ENCODE data around the gene RTCA.
"Not testable (repeated sequence)": the region's sequence is repeated elsewhere in the genome, so short reads cannot be mapped to it uniquely, and the experiment has no call there.

The RTCA gene

DNA sequence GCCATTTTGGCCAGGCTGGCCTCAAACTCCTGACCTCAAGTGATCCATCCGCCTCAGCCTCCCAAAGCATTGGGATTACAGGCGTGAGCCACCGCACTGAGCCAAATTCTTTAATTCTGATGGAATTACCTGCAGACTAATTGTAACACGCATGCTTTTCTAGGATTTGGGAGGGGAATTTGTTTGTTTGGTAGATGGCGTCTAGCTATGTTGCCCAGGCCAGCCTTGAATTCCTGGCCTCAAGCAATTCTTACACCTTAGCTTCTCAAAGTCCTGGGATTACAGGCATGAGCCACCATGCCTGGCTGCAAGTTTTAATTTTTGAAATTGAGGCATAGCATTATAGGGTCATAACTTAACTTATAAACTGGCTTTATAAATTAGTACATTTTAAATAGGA is 18.6 kb downstream of the RTCA start:
- no peak overlapping the region for H3K27ac ChIP-seq (ENCODE audit: low read length)
- no peaks in the 10 kb centered on the region for H3K27me3 ChIP-seq (ENCODE audit: control insufficient read depth, insufficient read depth, low read length)
- DNase-seq (ENCODE audit: low read depth, low spot score): no peak
- no CpG with 5 or more reads among the region's 5 CpGs for WGBS (ENCODE audit: insufficient coverage, insufficient read length)
- H3K4me3 ChIP-seq (ENCODE audit: low read length): no peak overlapping the region
- no peaks in the 10 kb centered on the region for H3K9me3 ChIP-seq (ENCODE audit: control insufficient read depth, insufficient read depth, low read length)
- 0 out of 2 replicates have a peak, but pooled peaks cover 3% of the 10 kb centered on the region for H3K36me3 ChIP-seq (ENCODE audit: control insufficient read depth, insufficient read depth, low read length)
- H3K4me1 ChIP-seq (ENCODE audit: control insufficient read depth, insufficient read depth, low read length): no peaks in the 10 kb centered on the region

GRCh38 chr1:100287162-100287561 is 21.1 kb downstream of the RTCA start:
- Histone ChIP-seq H3K36me3 (ENCODE audit: control insufficient read depth, insufficient read depth, low read length) (0 out of 2 replicates have a peak, but pooled peaks cover 3% of the 10 kb centered on the region), H3K4me3 (ENCODE audit: low read length) (no peak overlapping the region), H3K27ac (ENCODE audit: low read length) (no peak overlapping the region), H3K9me3 (ENCODE audit: control insufficient read depth, insufficient read depth, low read length) (no peaks in the 10 kb centered on the region), H3K27me3 (ENCODE audit: control insufficient read depth, insufficient read depth, low read length) (no peaks in the 10 kb centered on the region), H3K4me1 (ENCODE audit: control insufficient read depth, insufficient read depth, low read length) (no peaks in the 10 kb centered on the region)
- WGBS (ENCODE audit: insufficient coverage, insufficient read length): no CpG with 5 or more reads among the region's 3 CpGs
- DNase-seq (ENCODE audit: low read depth, low spot score): no peak

DNA sequence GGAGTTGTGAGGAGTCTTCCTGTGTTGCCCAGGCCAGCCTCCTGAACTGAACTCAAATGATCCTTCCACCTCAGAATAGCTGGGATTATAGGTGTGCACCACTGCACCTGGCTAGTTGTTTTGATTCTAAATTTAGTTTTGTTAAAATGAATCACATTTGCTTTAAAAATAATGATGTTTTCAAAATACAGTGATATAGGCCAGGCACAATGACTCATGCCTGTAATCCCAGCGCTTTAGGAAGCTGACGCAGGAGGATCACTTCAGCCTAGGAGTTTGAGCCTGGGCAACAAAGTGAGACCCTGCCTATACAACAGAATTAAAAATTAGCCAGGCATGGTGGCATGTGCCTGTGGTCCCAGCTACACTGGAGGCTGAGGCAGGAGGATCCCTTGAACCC is 24.3 kb downstream of the RTCA start:
- Histone ChIP-seq H3K27me3 (ENCODE audit: control insufficient read depth, insufficient read depth, low read length) (no peaks in the 10 kb centered on the region), H3K36me3 (ENCODE audit: control insufficient read depth, insufficient read depth, low read length) (0 out of 2 replicates have a peak, but pooled peaks cover 3% of the 10 kb centered on the region), H3K27ac (ENCODE audit: low read length) (no peak overlapping the region), H3K4me3 (ENCODE audit: low read length) (no peak overlapping the region), H3K9me3 (ENCODE audit: control insufficient read depth, insufficient read depth, low read length) (no peaks in the 10 kb centered on the region), H3K4me1 (ENCODE audit: control insufficient read depth, insufficient read depth, low read length) (no peaks in the 10 kb centered on the region)
- no peak for DNase-seq (ENCODE audit: low read depth, low spot score)
- no CpG with 5 or more reads among the region's 2 CpGs for WGBS (ENCODE audit: insufficient coverage, insufficient read length)

GRCh38 chr1:100292711-100293110 is 26.7 kb downstream of the RTCA start:
- Histone ChIP-seq H3K9me3 (ENCODE audit: control insufficient read depth, insufficient read depth, low read length) (no peaks in the 10 kb centered on the region), H3K4me1 (ENCODE audit: control insufficient read depth, insufficient read depth, low read length) (no peaks in the 10 kb centered on the region), H3K27ac (ENCODE audit: low read length) (no peak overlapping the region), H3K36me3 (ENCODE audit: control insufficient read depth, insufficient read depth, low read length) (0 out of 2 replicates have a peak, but pooled peaks cover 3% of the 10 kb centered on the region), H3K27me3 (ENCODE audit: control insufficient read depth, insufficient read depth, low read length) (no peaks in the 10 kb centered on the region), H3K4me3 (ENCODE audit: low read length) (no peak overlapping the region)
- no peak for DNase-seq (ENCODE audit: low read depth, low spot score)
- WGBS (ENCODE audit: insufficient coverage, insufficient read length): no CpG with 5 or more reads among the region's 1 CpG

- H3K27ac ChIP-seq (ENCODE audit: low read length): no peak overlapping the region
- no peak for DNase-seq (ENCODE audit: low read depth, low spot score)
- no peaks in the 10 kb centered on the region for H3K36me3 ChIP-seq (ENCODE audit: control insufficient read depth, insufficient read depth, low read length)
- no peaks in the 10 kb centered on the region for H3K9me3 ChIP-seq (ENCODE audit: control insufficient read depth, insufficient read depth, low read length)
- H3K4me3 ChIP-seq (ENCODE audit: low read length): no peak overlapping the region
- no peaks in the 10 kb centered on the region for H3K27me3 ChIP-seq (ENCODE audit: control insufficient read depth, insufficient read depth, low read length)
- peaks cover 5% of the 10 kb centered on the region; the same call in 1 of the 2 replicates for H3K4me1 ChIP-seq (ENCODE audit: control insufficient read depth, insufficient read depth, low read length)
- no CpG with 5 or more reads among the region's 8 CpGs for whole genome bisulfite sequencing (ENCODE audit: insufficient coverage, insufficient read length)
Measured at GRCh38 chr1:100296140-100296539, 30.1 kb downstream of the RTCA start.

DNA sequence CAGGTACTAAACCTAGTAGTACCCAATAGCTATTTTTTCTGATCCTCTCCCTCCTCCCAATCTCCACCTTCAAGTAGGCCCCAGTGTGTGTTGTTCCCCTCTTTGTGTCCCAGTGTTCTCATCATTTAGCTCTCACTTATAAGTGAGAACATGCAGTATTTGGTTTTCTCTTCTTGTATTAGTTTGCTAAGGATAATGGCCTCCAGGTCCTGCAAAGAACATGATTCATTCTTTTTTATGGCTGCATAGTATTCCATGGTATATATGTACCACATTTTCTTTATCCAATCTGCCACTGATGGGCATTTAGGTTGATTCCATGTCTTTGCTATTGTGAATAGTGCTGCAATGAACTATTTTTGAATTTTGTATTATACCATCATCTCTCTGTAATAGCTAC is 31.0 kb downstream of the RTCA start:
- H3K36me3 ChIP-seq (ENCODE audit: control insufficient read depth, insufficient read depth, low read length); H3K9me3 ChIP-seq (ENCODE audit: control insufficient read depth, insufficient read depth, low read length); H3K4me1 ChIP-seq (ENCODE audit: control insufficient read depth, insufficient read depth, low read length); H3K27ac ChIP-seq (ENCODE audit: low read length); H3K4me3 ChIP-seq (ENCODE audit: low read length); DNase-seq (ENCODE audit: low read depth, low spot score); H3K27me3 ChIP-seq (ENCODE audit: control insufficient read depth, insufficient read depth, low read length): not testable (repeated sequence)

- WGBS (ENCODE audit: insufficient coverage, insufficient read length): no CpG with 5 or more reads among the region's 4 CpGs
- H3K27ac ChIP-seq (ENCODE audit: low read length): no peak overlapping the region
- no peak overlapping the region for H3K4me3 ChIP-seq (ENCODE audit: low read length)
- no peaks in the 10 kb centered on the region for H3K36me3 ChIP-seq (ENCODE audit: control insufficient read depth, insufficient read depth, low read length)
- peaks cover 5% of the 10 kb centered on the region; the same call in 1 of the 2 replicates for H3K4me1 ChIP-seq (ENCODE audit: control insufficient read depth, insufficient read depth, low read length)
- no peaks in the 10 kb centered on the region; the same call in 1 of the 2 replicates for H3K27me3 ChIP-seq (ENCODE audit: control insufficient read depth, insufficient read depth, low read length)
- no peak for DNase-seq (ENCODE audit: low read depth, low spot score)
- no peaks in the 10 kb centered on the region for H3K9me3 ChIP-seq (ENCODE audit: control insufficient read depth, insufficient read depth, low read length)
Measured at GRCh38 chr1:100298512-100298911, 32.5 kb downstream of the RTCA start.

DNA sequence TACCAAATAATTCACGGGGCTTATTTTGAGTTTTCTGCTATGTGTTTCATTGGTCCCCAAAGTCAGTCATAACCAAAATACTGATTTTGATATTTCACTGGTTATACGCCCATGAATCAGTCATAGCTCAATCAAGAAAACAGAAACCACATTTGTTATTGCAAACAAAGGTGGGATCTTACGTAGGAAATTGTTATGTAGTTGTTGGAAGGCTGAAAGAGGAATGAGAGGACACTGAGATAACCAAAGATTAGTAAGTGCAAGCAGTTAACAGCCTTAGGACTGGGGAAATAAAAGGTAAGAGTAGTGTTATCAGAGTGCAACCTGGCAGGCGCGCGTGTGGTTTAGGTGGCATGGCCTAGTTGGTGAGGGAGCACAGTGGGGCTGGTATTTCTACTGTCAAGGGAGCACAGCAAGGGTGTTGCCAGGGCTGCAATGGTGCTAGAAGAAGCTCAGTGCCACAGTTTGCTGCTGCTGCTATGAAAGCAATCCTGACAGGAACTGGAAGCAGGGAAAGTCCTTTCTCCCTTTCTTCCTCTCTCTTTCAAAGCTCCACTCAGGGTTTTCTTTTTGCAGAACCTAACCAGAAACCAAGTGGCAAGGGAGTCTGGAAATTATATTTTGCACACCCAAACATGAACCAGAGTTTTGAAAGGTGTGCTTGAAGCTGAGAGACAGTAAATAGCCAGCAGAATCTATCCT is 33.7 kb downstream of the RTCA start:
- DNase-seq (ENCODE audit: low read depth, low spot score): no peak
- Histone ChIP-seq H3K4me1 (ENCODE audit: control insufficient read depth, insufficient read depth, low read length) (peaks cover 5% of the 10 kb centered on the region; the same call in 1 of the 2 replicates), H3K27me3 (ENCODE audit: control insufficient read depth, insufficient read depth, low read length) (no peaks in the 10 kb centered on the region; the same call in 1 of the 2 replicates), H3K9me3 (ENCODE audit: control insufficient read depth, insufficient read depth, low read length) (no peaks in the 10 kb centered on the region), H3K27ac (ENCODE audit: low read length) (no peak overlapping the region), H3K36me3 (ENCODE audit: control insufficient read depth, insufficient read depth, low read length) (no peaks in the 10 kb centered on the region), H3K4me3 (ENCODE audit: low read length) (no peak overlapping the region)
- no CpG with 5 or more reads among the region's 6 CpGs for WGBS (ENCODE audit: insufficient coverage, insufficient read length)

- DNase-seq (ENCODE audit: low read depth, low spot score): no peak
- H3K4me1 ChIP-seq (ENCODE audit: control insufficient read depth, insufficient read depth, low read length): peaks cover 5% of the 10 kb centered on the region; the same call in 1 of the 2 replicates
- H3K36me3 ChIP-seq (ENCODE audit: control insufficient read depth, insufficient read depth, low read length): no peaks in the 10 kb centered on the region
- no peaks in the 10 kb centered on the region; the same call in 1 of the 2 replicates for H3K27me3 ChIP-seq (ENCODE audit: control insufficient read depth, insufficient read depth, low read length)
- no peak overlapping the region for H3K27ac ChIP-seq (ENCODE audit: low read length)
- H3K4me3 ChIP-seq (ENCODE audit: low read length): no peak overlapping the region
- no CpG with 5 or more reads among the region's 5 CpGs for WGBS (ENCODE audit: insufficient coverage, insufficient read length)
- H3K9me3 ChIP-seq (ENCODE audit: control insufficient read depth, insufficient read depth, low read length): no peaks in the 10 kb centered on the region
Measured at GRCh38 chr1:100300691-100301090, 34.7 kb downstream of the RTCA start.

DNA sequence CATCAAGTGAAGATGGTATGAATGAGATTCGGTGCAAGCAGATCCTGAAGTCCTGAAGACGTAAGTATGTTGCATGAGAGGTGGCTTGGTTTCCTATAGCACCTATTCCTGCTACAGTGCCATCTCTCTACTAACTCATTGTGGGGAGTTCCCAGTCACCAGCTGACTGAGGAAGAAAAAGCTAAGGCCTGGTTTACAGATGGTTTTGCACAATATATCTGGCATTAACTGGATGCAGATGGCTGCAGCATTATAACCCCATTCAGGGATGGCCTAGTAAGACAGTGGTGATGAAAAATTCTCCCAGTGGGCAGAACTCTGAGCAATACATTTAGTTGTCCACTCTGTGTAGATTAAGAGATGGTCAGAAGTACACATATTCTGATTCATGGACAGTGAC is 36.7 kb downstream of the RTCA start:
- no peak for DNase-seq (ENCODE audit: low read depth, low spot score)
- no peak overlapping the region for H3K4me3 ChIP-seq (ENCODE audit: low read length)
- no peak overlapping the region for H3K27ac ChIP-seq (ENCODE audit: low read length)
- no peaks in the 10 kb centered on the region for H3K9me3 ChIP-seq (ENCODE audit: control insufficient read depth, insufficient read depth, low read length)
- H3K4me1 ChIP-seq (ENCODE audit: control insufficient read depth, insufficient read depth, low read length): peaks cover 5% of the 10 kb centered on the region; the same call in 1 of the 2 replicates
- H3K27me3 ChIP-seq (ENCODE audit: control insufficient read depth, insufficient read depth, low read length): no peaks in the 10 kb centered on the region; the same call in 1 of the 2 replicates
- no CpG with 5 or more reads among the region's 2 CpGs for whole genome bisulfite sequencing (ENCODE audit: insufficient coverage, insufficient read length)
- no peaks in the 10 kb centered on the region for H3K36me3 ChIP-seq (ENCODE audit: control insufficient read depth, insufficient read depth, low read length)

GRCh38 chr1:100304227-100304626 is 38.2 kb downstream of the RTCA start:
- no peaks in the 10 kb centered on the region for H3K9me3 ChIP-seq (ENCODE audit: control insufficient read depth, insufficient read depth, low read length)
- H3K27me3 ChIP-seq (ENCODE audit: control insufficient read depth, insufficient read depth, low read length): no peaks in the 10 kb centered on the region; the same call in 1 of the 2 replicates
- WGBS (ENCODE audit: insufficient coverage, insufficient read length): no CpG with 5 or more reads among the region's 2 CpGs
- DNase-seq (ENCODE audit: low read depth, low spot score): no peak
- no peaks in the 10 kb centered on the region for H3K36me3 ChIP-seq (ENCODE audit: control insufficient read depth, insufficient read depth, low read length)
- H3K27ac ChIP-seq (ENCODE audit: low read length): no peak overlapping the region
- no peak overlapping the region for H3K4me3 ChIP-seq (ENCODE audit: low read length)
- no peaks in the 10 kb centered on the region; the same call in 1 of the 2 replicates for H3K4me1 ChIP-seq (ENCODE audit: control insufficient read depth, insufficient read depth, low read length)

Measured in iPS DF 6.9 (cell line).